H9 (cell line): ENCODE data around the gene C16orf78. TPM values are rescaled to one million over a fixed set of nuclear protein-coding genes. Genes with fewer than 3 reads are reported as not detected.

ENCODE experiments used
- DNase-seq: peaks from one replicate; pipeline ENCODE4 v3.0.0-alpha.2; 2017
- H2AFZ ChIP-seq: one replicate; pipeline ENCODE4 v1.6.1; 2013; ENCODE audit warnings: mild to moderate bottlenecking, low read length, control low read depth, moderate library complexity
- H2AK5ac ChIP-seq: 2 replicates; pipeline ENCODE4 v1.6.1; 2013; ENCODE audit warnings: low read length, control low read depth, mixed read lengths; ENCODE audit not compliant: insufficient read length
- H2BK120ac ChIP-seq: one replicate; pipeline ENCODE4 v1.6.1; 2013; ENCODE audit warnings: low read depth, mild to moderate bottlenecking, low read length, control low read depth, inconsistent platforms; ENCODE audit not compliant: poor library complexity, severe bottlenecking
- H2BK12ac ChIP-seq: 2 replicates; pipeline ENCODE4 v1.6.1; 2013; ENCODE audit warnings: low read length, control low read depth, mixed read lengths, low read depth; ENCODE audit not compliant: insufficient read length
- H2BK15ac ChIP-seq: 2 replicates; pipeline ENCODE4 v1.6.1; 2013; ENCODE audit warnings: low read depth, low read length, control low read depth
- H2BK20ac ChIP-seq: one replicate; pipeline ENCODE4 v1.6.1; 2013; ENCODE audit warnings: low read depth, mild to moderate bottlenecking, low read length, control low read depth, inconsistent platforms; ENCODE audit not compliant: poor library complexity, severe bottlenecking
- H2BK5ac ChIP-seq: 2 replicates; pipeline ENCODE4 v1.6.1; 2013; ENCODE audit warnings: low read length, control low read depth, mixed read lengths; ENCODE audit not compliant: insufficient read length
- H3K14ac ChIP-seq: 2 replicates; pipeline ENCODE4 v1.6.1; 2013; ENCODE audit warnings: low read length, control low read depth; ENCODE audit not compliant: insufficient read depth
- H3K18ac ChIP-seq: 2 replicates; pipeline ENCODE4 v1.6.1; 2013; ENCODE audit warnings: low read depth, mild to moderate bottlenecking, mixed read lengths, low read length, control low read depth; ENCODE audit not compliant: insufficient read length
- H3K23ac ChIP-seq: 2 replicates; pipeline ENCODE4 v1.6.1; 2013; ENCODE audit warnings: low read length, control low read depth, mixed read lengths, low read depth; ENCODE audit not compliant: insufficient read length
- H3K23me2 ChIP-seq: 2 replicates; pipeline ENCODE4 v1.6.1; 2013; ENCODE audit warnings: low read depth, mild to moderate bottlenecking, mixed read lengths, low read length, control low read depth; ENCODE audit not compliant: insufficient read length, poor library complexity, severe bottlenecking
- H3K27ac ChIP-seq: 2 replicates; pipeline ENCODE4 v1.5.1; 2013; ENCODE audit warnings: low read length, control low read depth, mixed read lengths, low read depth; ENCODE audit not compliant: insufficient read length
- H3K27me3 ChIP-seq: 2 replicates; pipeline ENCODE4 v1.6.1; 2013; ENCODE audit warnings: low read length, control low read depth, inconsistent platforms; ENCODE audit not compliant: insufficient read depth
- H3K4ac ChIP-seq: 2 replicates; pipeline ENCODE4 v1.6.1; 2013; ENCODE audit warnings: low read depth, mild to moderate bottlenecking, control low read depth, inconsistent platforms, low read length, moderate library complexity
- H3K4me1 ChIP-seq: 2 replicates; pipeline ENCODE4 v1.6.1; 2013; ENCODE audit warnings: low read length, control low read depth, inconsistent platforms; ENCODE audit not compliant: insufficient read depth
- H3K4me2 ChIP-seq: 2 replicates; pipeline ENCODE4 v1.6.1; 2013; ENCODE audit warnings: low read length, control low read depth, mixed read lengths; ENCODE audit not compliant: insufficient read length, insufficient read depth
- H3K56ac ChIP-seq: 2 replicates; pipeline ENCODE4 v1.6.1; 2013; ENCODE audit warnings: low read depth, mild to moderate bottlenecking, mixed read lengths, low read length, control low read depth; ENCODE audit not compliant: insufficient read length
- H3K79me1 ChIP-seq: 2 replicates; pipeline ENCODE4 v1.6.1; 2013; ENCODE audit warnings: low read depth, mild to moderate bottlenecking, moderate library complexity, low read length, control low read depth, inconsistent platforms; ENCODE audit not compliant: insufficient read depth, poor library complexity, severe bottlenecking
- H3K79me2 ChIP-seq: 2 replicates; pipeline ENCODE4 v1.6.1; 2013; ENCODE audit warnings: low read length, control low read depth, inconsistent platforms; ENCODE audit not compliant: insufficient read depth
- H3K9ac ChIP-seq: 2 replicates; pipeline ENCODE4 v1.6.1; 2013; ENCODE audit warnings: low read length, control low read depth, mixed read lengths; ENCODE audit not compliant: insufficient read length; ENCODE audit errors: extremely low read depth
- H3K9me3 ChIP-seq: one replicate; pipeline ENCODE4 v1.6.1; 2013; ENCODE audit warnings: low read depth, low read length, inconsistent platforms; ENCODE audit not compliant: control insufficient read depth
- H3T11ph ChIP-seq: one replicate; pipeline ENCODE4 v1.6.1; 2013; ENCODE audit warnings: mild to moderate bottlenecking, low read length, control low read depth, inconsistent platforms
- H4K20me1 ChIP-seq: one replicate; pipeline ENCODE4 v1.6.1; 2013; ENCODE audit not compliant: control insufficient read depth, insufficient read length, insufficient read depth
- H4K5ac ChIP-seq: 2 replicates; pipeline ENCODE4 v1.6.1; 2013; ENCODE audit warnings: low read depth, mild to moderate bottlenecking, mixed read lengths, low read length, control low read depth; ENCODE audit not compliant: insufficient read length
- H4K8ac ChIP-seq: replicated peaks from 2 replicates; pipeline ENCODE4 v1.6.1; 2013; ENCODE audit warnings: low read length, control low read depth, mixed read lengths, low read depth; ENCODE audit not compliant: insufficient read length
- H4K91ac ChIP-seq: 2 replicates; pipeline ENCODE4 v1.6.1; 2013; ENCODE audit warnings: low read depth, mild to moderate bottlenecking, moderate library complexity, mixed read lengths, low read length, control low read depth; ENCODE audit not compliant: insufficient read length
- H3K27ac Mint-ChIP-seq, 3 experiments: 2 replicates in 2 of 3; 3 replicates in 1 of 3; pipeline ENCODE4 v1.8.0; 2020 to 2021; ENCODE audit warnings: mixed read lengths in 3 of 3, mild to moderate bottlenecking in 1 of 3, moderate library complexity in 1 of 3
- H3K27me3 Mint-ChIP-seq: 2 replicates; pipeline ENCODE4 v1.8.0; 2021; ENCODE audit warnings: low read depth, mild to moderate bottlenecking, moderate library complexity, mixed read lengths
- H3K36me3 Mint-ChIP-seq, 3 experiments: 2 replicates in 2 of 3; 3 replicates in 1 of 3; pipeline ENCODE4 v1.8.0; 2020 to 2021; ENCODE audit warnings: low read depth in 3 of 3, mixed read lengths in 3 of 3; ENCODE audit not compliant: insufficient read depth in 1 of 3
- H3K4me1 Mint-ChIP-seq, 2 experiments: 2 replicates each; pipeline ENCODE4 v1.8.0; 2020; ENCODE audit warnings: mixed read lengths in 2 of 2
- H3K4me3 Mint-ChIP-seq, 2 experiments: 2 replicates in 1 of 2; 3 replicates in 1 of 2; pipeline ENCODE4 v1.8.0; 2020 to 2021; ENCODE audit warnings: mild to moderate bottlenecking in 2 of 2, mixed read lengths in 2 of 2, moderate library complexity in 1 of 2
- H3K9me3 Mint-ChIP-seq, 2 experiments: 2 replicates in 1 of 2; 3 replicates in 1 of 2; pipeline ENCODE4 v1.8.0; 2020; ENCODE audit warnings: mild to moderate bottlenecking in 2 of 2, mixed read lengths in 2 of 2, moderate library complexity in 1 of 2
- WGBS: extraction: QIAGEN DNeasy Blood & Tissue Kit; methylation state at CpG from one replicate; pipeline ENCODE4 v1.1.7; 2013; ENCODE audit warnings: missing lambda C conversion rate, low lambda C conversion rate, mixed read lengths; ENCODE audit not compliant: insufficient read length; ENCODE audit errors: extremely low coverage; 5-methylcytosine and 5-hydroxymethylcytosine counted together
- total RNA-seq: library from RNA; stranded (reverse); gene quantifications from 2 replicates; pipeline ENCODE4 v1.2.1, GENCODE V29; 2021
- TF ChIP-seq, protein P1 (sequence below): fragments of 200-600 bp; sonication (generic); conservative IDR thresholded peaks from 3 replicates; pipeline ENCODE4 v1.8.0; 2021; ENCODE audit warnings: antibody characterized with exemption, mild to moderate bottlenecking

C16orf78 gene
- total RNA-seq, 1 experiment from 2014 or later: not detected

- Histone ChIP-seq H3K56ac (no peak overlapping the region), H3K9ac (no peak overlapping the region), H3K27ac (no peak overlapping the region), H3K14ac (no peak overlapping the region), H2AK5ac (no peak overlapping the region), H3T11ph (no peak overlapping the region), H3K23ac (no peak overlapping the region), H3K4ac (no peak overlapping the region), H4K91ac (no peak overlapping the region), H2BK12ac (no peak overlapping the region), H2BK20ac (no peak overlapping the region), H2BK15ac (no peak overlapping the region), H2BK120ac (no peak overlapping the region), H3K18ac (no peak overlapping the region), H4K20me1 (no peaks in the 10 kb centered on the region), H2AFZ (no peak overlapping the region), H3K9me3 (no peaks in the 10 kb centered on the region), H4K8ac (no peak overlapping the region), H3K4me1 (no peaks in the 10 kb centered on the region), H3K79me1 (no peaks in the 10 kb centered on the region), H4K5ac (no peak overlapping the region), H3K27me3 (no peaks in the 10 kb centered on the region), H3K79me2 (no peaks in the 10 kb centered on the region), H3K4me2 (no peak overlapping the region), H3K23me2 (no peaks in the 10 kb centered on the region), H2BK5ac (no peak overlapping the region)
- H3K4me1 Mint-ChIP-seq: no peaks in the 10 kb centered on the region
- H3K36me3 Mint-ChIP-seq: peaks cover 0 to 5% (median 0%) of the 10 kb centered on the region in 3 experiments; a peak in 3 of 7 replicates
- no peak overlapping the region for H3K27ac Mint-ChIP-seq
- no peak overlapping the region for H3K4me3 Mint-ChIP-seq
- H3K9me3 Mint-ChIP-seq: peaks cover 6 to 11% of the 10 kb centered on the region in 2 experiments; a peak in 4 of 5 replicates
- WGBS: no CpG with 5 or more reads among the region's 4 CpGs
- DNase-seq: no peak
- H3K27me3 Mint-ChIP-seq: peaks cover 34% of the 10 kb centered on the region
- TF ChIP-seq, protein P1, sequence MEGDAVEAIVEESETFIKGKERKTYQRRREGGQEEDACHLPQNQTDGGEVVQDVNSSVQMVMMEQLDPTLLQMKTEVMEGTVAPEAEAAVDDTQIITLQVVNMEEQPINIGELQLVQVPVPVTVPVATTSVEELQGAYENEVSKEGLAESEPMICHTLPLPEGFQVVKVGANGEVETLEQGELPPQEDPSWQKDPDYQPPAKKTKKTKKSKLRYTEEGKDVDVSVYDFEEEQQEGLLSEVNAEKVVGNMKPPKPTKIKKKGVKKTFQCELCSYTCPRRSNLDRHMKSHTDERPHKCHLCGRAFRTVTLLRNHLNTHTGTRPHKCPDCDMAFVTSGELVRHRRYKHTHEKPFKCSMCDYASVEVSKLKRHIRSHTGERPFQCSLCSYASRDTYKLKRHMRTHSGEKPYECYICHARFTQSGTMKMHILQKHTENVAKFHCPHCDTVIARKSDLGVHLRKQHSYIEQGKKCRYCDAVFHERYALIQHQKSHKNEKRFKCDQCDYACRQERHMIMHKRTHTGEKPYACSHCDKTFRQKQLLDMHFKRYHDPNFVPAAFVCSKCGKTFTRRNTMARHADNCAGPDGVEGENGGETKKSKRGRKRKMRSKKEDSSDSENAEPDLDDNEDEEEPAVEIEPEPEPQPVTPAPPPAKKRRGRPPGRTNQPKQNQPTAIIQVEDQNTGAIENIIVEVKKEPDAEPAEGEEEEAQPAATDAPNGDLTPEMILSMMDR: no peak
Observed at GRCh38 chr16:49427771-49428170, 54.2 kb downstream of the C16orf78 start.
